ENCODE measurements around the gene CEP44.

GRCh38 chr4:174334628-174335027 is 50.9 kb downstream of the CEP44 start:
- TF ChIP-seq, protein P1, sequence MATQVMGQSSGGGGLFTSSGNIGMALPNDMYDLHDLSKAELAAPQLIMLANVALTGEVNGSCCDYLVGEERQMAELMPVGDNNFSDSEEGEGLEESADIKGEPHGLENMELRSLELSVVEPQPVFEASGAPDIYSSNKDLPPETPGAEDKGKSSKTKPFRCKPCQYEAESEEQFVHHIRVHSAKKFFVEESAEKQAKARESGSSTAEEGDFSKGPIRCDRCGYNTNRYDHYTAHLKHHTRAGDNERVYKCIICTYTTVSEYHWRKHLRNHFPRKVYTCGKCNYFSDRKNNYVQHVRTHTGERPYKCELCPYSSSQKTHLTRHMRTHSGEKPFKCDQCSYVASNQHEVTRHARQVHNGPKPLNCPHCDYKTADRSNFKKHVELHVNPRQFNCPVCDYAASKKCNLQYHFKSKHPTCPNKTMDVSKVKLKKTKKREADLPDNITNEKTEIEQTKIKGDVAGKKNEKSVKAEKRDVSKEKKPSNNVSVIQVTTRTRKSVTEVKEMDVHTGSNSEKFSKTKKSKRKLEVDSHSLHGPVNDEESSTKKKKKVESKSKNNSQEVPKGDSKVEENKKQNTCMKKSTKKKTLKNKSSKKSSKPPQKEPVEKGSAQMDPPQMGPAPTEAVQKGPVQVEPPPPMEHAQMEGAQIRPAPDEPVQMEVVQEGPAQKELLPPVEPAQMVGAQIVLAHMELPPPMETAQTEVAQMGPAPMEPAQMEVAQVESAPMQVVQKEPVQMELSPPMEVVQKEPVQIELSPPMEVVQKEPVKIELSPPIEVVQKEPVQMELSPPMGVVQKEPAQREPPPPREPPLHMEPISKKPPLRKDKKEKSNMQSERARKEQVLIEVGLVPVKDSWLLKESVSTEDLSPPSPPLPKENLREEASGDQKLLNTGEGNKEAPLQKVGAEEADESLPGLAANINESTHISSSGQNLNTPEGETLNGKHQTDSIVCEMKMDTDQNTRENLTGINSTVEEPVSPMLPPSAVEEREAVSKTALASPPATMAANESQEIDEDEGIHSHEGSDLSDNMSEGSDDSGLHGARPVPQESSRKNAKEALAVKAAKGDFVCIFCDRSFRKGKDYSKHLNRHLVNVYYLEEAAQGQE (IDR thresholded peaks at IDR 0.05; ENCODE audit: insufficient read depth in 1 of 2, low read depth in 2 of 2, low read length in 2 of 2): no peak
- TF ChIP-seq POLR2AphosphoS5 (IDR thresholded peaks at IDR 0.05; ENCODE audit: low read depth, low read length): no peak
- TF ChIP-seq SIN3A (IDR thresholded peaks at IDR 0.05; ENCODE audit: borderline replicate concordance, insufficient read depth, low read length): no peak
- no peak for TF ChIP-seq TAF1 (IDR thresholded peaks at IDR 0.05; ENCODE audit: borderline replicate concordance, insufficient read depth, low read length)
